Fibroblast of lung (primary cell): ENCODE data around the gene HIRA. TPM values are rescaled to one million over a fixed set of nuclear protein-coding genes. Genes with fewer than 3 reads are reported as not detected.
"Not testable (repeated sequence)": the region's sequence is repeated elsewhere in the genome, so short reads cannot be mapped to it uniquely, and the experiment has no call there.

Experiments used
- DNase-seq, 2 donors: peaks; one replicate each; pipeline versions ENCODE4 v3.0.0 to v3.0.0-alpha.2; 2010; ENCODE audit warnings: low read depth in 2 of 2
- H2AFZ ChIP-seq: 2 replicates; pipeline ENCODE4 v1.5.1; 2012; ENCODE audit warnings: low read length, control low read depth, inconsistent platforms
- H3K27ac ChIP-seq: 2 replicates; pipeline ENCODE4 v1.5.1; 2011; ENCODE audit warnings: low read length, control low read depth; ENCODE audit not compliant: insufficient read depth
- H3K27me3 ChIP-seq: 2 replicates; pipeline ENCODE4 v1.5.1; 2011; ENCODE audit warnings: mild to moderate bottlenecking, low read length; ENCODE audit not compliant: control insufficient read depth, insufficient read depth
- H3K36me3 ChIP-seq: 2 replicates; pipeline ENCODE4 v1.5.1; 2011; ENCODE audit warnings: low read length; ENCODE audit not compliant: control insufficient read depth, insufficient read depth
- H3K4me1 ChIP-seq: 2 replicates; pipeline ENCODE4 v1.5.1; 2011; ENCODE audit warnings: low read length; ENCODE audit not compliant: control insufficient read depth, insufficient read depth; ENCODE audit errors: extremely low read depth
- H3K4me2 ChIP-seq: 2 replicates; pipeline ENCODE4 v1.5.1; 2011; ENCODE audit warnings: low read length, control low read depth; ENCODE audit not compliant: insufficient read depth; ENCODE audit errors: extremely low read depth
- H3K4me3 ChIP-seq, 4 experiments: fragments of 200-600 bp in 1 of 4; sonication (generic) in 1 of 4; replicated peaks in 1 of 4; 2 replicates each; pipeline ENCODE4 v1.5.1; 2011 to 2016; ENCODE audit warnings: low read length in 4 of 4, low read depth in 3 of 4, mild to moderate bottlenecking in 3 of 4, control low read depth in 2 of 4, inconsistent platforms in 1 of 4, mixed read lengths in 1 of 4; ENCODE audit not compliant: insufficient read depth in 1 of 4; ENCODE audit errors: control extremely low read depth in 1 of 4
- H3K79me2 ChIP-seq: 2 replicates; pipeline ENCODE4 v1.5.1; 2012; ENCODE audit warnings: mild to moderate bottlenecking, low read length, inconsistent platforms; ENCODE audit not compliant: control insufficient read depth, insufficient read depth
- H3K9ac ChIP-seq: 2 replicates; pipeline ENCODE4 v1.5.1; 2011; ENCODE audit warnings: mild to moderate bottlenecking, low read length, control low read depth; ENCODE audit not compliant: insufficient read depth
- H3K9me3 ChIP-seq: 2 replicates; pipeline ENCODE4 v1.5.1; 2012; ENCODE audit warnings: low read depth, low read length; ENCODE audit not compliant: control insufficient read depth, insufficient read depth
- H4K20me1 ChIP-seq: 2 replicates; pipeline ENCODE4 v1.5.1; 2011; ENCODE audit warnings: low read length; ENCODE audit not compliant: control insufficient read depth, insufficient read depth; ENCODE audit errors: extremely low read depth
- CTCF ChIP-seq, 2 donors: IDR thresholded peaks in 1 of 2; conservative IDR thresholded peaks in 1 of 2; 1 replicate in 1 of 2; 2 replicates in 1 of 2; pipeline ENCODE4 v1.5.1; 2011 to 2012; ENCODE audit warnings: low read length in 2 of 2, control low read depth in 1 of 2, inconsistent platforms in 1 of 2, low read depth in 1 of 2, mild to moderate bottlenecking in 1 of 2
- EZH2 ChIP-seq: IDR thresholded peaks from 2 replicates; pipeline ENCODE4 v1.5.1; 2012; ENCODE audit warnings: low read length, control low read depth, mild to moderate bottlenecking; ENCODE audit errors: missing control alignments
- polyA plus RNA-seq, 2 donors: library from polyadenylated mRNA; depleted of rRNA in 1 of 2; stranded (reverse) in 1 of 2; unstranded in 1 of 2; fragments of >200 nt; gene quantifications; 2 replicates each; pipeline ENCODE4 v1.2.1, GENCODE V29; 2011 to 2012; ENCODE audit warnings: missing spikeins in 1 of 2
- total RNA-seq: library from RNA; depleted of rRNA; stranded (reverse); fragments of >200 nt; gene quantifications from 2 replicates; pipeline ENCODE4 v1.2.1, GENCODE V29; 2014

HIRA gene
- total and polyA plus RNA-seq, 2 donors (not counting 1 experiment from before 2014, with no cell fraction given): 19.2 to 20.5 TPM

DNA sequence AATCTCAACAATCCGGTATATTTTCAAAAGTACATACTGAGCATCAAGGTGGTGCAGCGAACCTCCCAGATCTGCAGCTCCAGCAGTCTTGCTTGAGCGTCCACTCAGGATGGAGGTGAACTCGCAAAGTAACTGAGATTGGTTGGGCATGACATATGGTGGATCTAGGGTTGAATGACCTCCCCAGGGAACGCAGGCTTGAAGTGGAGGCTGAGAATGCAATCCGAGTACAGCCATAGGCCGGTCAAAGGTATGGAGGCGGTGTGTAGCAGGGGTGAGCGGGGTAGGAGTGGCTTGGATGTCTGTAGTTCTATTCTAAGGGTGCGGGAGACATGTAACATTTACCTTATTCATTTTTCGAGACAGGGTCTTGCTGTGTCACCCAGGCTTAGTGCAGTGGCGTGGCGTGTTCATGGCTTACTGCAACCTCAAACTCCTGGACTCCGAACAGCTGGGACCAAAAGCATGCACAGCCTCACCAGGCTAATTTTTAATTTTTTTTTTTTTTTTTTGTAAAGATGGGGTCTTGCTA, 16.6 kb upstream of the HIRA start:
- Histone ChIP-seq H3K4me1 (peaks cover 2% of the 10 kb centered on the region), H3K36me3 (peaks cover 5% of the 10 kb centered on the region), H3K9me3 (no peaks in the 10 kb centered on the region), H3K27ac (peak overlapping the region; percentile 81), H4K20me1 (no peaks in the 10 kb centered on the region), H3K9ac (peak overlapping the region; percentile 82), H2AFZ (peak overlapping the region; percentile 82), H3K4me2 (peak overlapping the region; percentile 99), H3K79me2 (peaks cover 22% of the 10 kb centered on the region), H3K27me3 (no peaks in the 10 kb centered on the region), H3K4me3 (peak overlapping the region; percentile 70 to 88 (median 83))
- peak; percentile 59 to 64 for DNase-seq
- TF ChIP-seq CTCF (conservative IDR thresholded peaks at IDR 0.05 in 1 of 2, IDR thresholded peaks at IDR 0.05 in 1 of 2; ENCODE audit: low read depth in 1 of 2, low read length in 2 of 2): no peak
- no peak for TF ChIP-seq EZH2

DNA sequence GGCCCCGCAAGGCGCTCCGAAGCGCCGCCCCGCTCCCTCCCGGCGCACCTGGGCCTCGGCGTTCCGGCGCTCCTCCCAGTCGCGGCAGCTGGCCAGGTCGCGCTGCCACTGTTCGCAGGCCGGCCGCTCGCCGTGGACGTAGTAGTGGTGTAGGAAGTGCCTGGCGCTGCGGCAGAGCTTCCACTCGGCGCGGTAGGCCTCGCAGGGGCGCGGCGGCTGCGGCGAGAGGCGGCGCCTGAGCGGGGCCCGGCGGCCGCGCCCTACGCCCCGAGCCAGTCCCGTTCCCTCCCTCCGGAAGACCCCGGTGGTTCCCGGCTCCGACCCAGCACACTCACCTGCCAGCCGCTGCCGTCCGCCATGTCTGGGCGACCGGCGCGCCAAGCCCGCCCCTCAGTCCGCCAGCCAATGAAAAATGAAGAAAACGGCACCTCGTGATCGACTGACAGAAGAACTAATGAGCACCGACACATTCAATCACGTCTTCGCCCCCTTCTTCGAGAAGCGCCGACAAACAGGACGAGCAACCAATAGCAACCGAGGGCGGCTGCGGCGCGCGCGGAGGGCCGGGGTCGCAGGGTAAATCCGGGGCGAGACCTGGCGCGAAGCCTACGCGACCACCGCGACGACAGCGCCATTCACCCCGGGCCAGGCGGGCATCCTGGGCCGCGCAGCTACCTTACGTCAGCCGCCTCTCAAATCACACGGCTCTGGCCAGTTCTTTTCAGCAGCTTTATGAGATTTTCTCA, 16.0 kb upstream of the HIRA start, which contains the start of gene C22orf39:
TSS of gene C22orf39 (minus strand) at position 382 of the 746 bp plus-strand sequence. CDS start at position 359, 23 bp downstream.
- Histone ChIP-seq H3K4me2 (peak within 1 kb of the TSS; percentile 99), H3K9ac (peak within 1 kb of the TSS; percentile 82), H3K79me2 (peaks cover 23% of the 10 kb centered on the region), H3K27me3 (no peaks in the 10 kb centered on the region), H3K36me3 (peaks cover 5% of the 10 kb centered on the region), H4K20me1 (no peaks in the 10 kb centered on the region), H2AFZ (peak within 1 kb of the TSS; percentile 82), H3K9me3 (no peaks in the 10 kb centered on the region), H3K4me3 (peak within 1 kb of the TSS; percentile 70 to 88 (median 83)), H3K27ac (peak within 1 kb of the TSS; percentile 81), H3K4me1 (peaks cover 2% of the 10 kb centered on the region)
- peak; percentile 92 to 94 for DNase-seq
- TF ChIP-seq EZH2 (no peak), CTCF (conservative IDR thresholded peaks at IDR 0.05 in 1 of 2, IDR thresholded peaks at IDR 0.05 in 1 of 2; ENCODE audit: low read depth in 1 of 2, low read length in 2 of 2) (no peak)

DNA sequence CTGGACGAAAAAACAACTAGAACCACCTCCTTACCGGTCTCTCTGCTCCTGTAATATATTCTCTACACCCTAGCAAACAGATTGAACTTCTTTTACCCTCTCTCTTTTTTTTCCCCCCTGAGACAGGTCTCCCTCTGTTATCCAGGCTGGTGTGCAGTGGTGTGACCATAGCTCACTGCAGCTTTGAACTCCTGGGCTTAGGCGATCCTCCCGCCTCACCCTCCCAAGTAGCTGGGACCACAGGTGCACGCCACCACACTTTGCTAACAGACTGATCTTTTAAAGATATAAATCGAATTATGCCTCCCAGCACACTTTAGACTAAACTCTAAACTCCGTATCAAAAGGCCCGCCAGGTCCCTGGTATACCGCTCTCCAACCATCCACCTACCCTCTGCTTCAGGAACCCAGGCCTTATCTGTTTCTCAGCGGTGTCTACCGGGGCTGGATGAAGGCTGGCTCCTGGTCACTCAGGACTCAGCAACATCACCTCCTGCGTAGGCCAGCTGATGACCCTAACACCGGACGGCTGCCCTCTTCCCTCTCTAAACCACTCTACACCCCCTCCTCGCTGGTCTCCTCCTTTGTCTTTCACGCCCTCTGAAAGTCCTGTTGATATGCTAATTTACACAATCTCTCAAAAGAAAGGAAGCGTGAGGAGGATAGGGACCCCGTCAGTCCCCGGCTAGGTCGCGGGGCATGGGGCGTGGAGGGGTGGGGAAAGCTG, 15.2 kb upstream of the HIRA start:
- peak overlapping the region; percentile 70 to 86 (median 82) for H3K4me3 ChIP-seq
- H3K9me3 ChIP-seq: no peaks in the 10 kb centered on the region
- peak overlapping the region; percentile 81 for H3K27ac ChIP-seq
- DNase-seq: peak; percentile 5 to 8
- peaks cover 2% of the 10 kb centered on the region for H3K4me1 ChIP-seq
- H3K4me2 ChIP-seq: peak overlapping the region; percentile 55
- H3K79me2 ChIP-seq: peaks cover 23% of the 10 kb centered on the region
- H2AFZ ChIP-seq: peak overlapping the region; percentile 48
- H4K20me1 ChIP-seq: no peaks in the 10 kb centered on the region
- TF ChIP-seq CTCF (conservative IDR thresholded peaks at IDR 0.05 in 1 of 2, IDR thresholded peaks at IDR 0.05 in 1 of 2; ENCODE audit: low read depth in 1 of 2, low read length in 2 of 2) (no peak), EZH2 (no peak)
- no peaks in the 10 kb centered on the region for H3K27me3 ChIP-seq
- peak overlapping the region; percentile 82 for H3K9ac ChIP-seq
- H3K36me3 ChIP-seq: peaks cover 7% of the 10 kb centered on the region

- H3K9me3 ChIP-seq, H3K4me3 ChIP-seq, H3K9ac ChIP-seq, H3K4me1 ChIP-seq, H3K36me3 ChIP-seq, H3K4me2 ChIP-seq, H2AFZ ChIP-seq, H3K27ac ChIP-seq, H4K20me1 ChIP-seq, H3K27me3 ChIP-seq, DNase-seq: not testable (repeated sequence)
- peaks cover 27% of the 10 kb centered on the region for H3K79me2 ChIP-seq
Measured at GRCh38 chr22:19445279-19445982, 13.9 kb upstream of the HIRA start.
